GM23248 (cell line): Measurements from ENCODE around the gene UBASH3B.

Experiments
- EZH2 ChIP-seq: fragments of 200-600 bp; sonication (generic); IDR thresholded peaks from 2 replicates; pipeline ENCODE4 v1.6.1; 2018; ENCODE audit warnings: antibody characterized with exemption, mild to moderate bottlenecking; ENCODE audit not compliant: insufficient read depth, poor library complexity, severe bottlenecking
- EZH2phosphoT487 ChIP-seq: fragments of 200-600 bp; sonication (generic); IDR thresholded peaks from 2 replicates; pipeline ENCODE4 v1.6.1; 2018; ENCODE audit warnings: antibody characterized with exemption, moderate library complexity, mild to moderate bottlenecking, low read depth; ENCODE audit not compliant: insufficient read depth

- TF ChIP-seq EZH2phosphoT487: no peak
- no peak for TF ChIP-seq EZH2
These were observed 23.2 kb upstream of the UBASH3B start for GRCh38 chr11:122632181-122632824.
